ENCODE data around the gene GALNT12.

The GALNT12 gene

DNA sequence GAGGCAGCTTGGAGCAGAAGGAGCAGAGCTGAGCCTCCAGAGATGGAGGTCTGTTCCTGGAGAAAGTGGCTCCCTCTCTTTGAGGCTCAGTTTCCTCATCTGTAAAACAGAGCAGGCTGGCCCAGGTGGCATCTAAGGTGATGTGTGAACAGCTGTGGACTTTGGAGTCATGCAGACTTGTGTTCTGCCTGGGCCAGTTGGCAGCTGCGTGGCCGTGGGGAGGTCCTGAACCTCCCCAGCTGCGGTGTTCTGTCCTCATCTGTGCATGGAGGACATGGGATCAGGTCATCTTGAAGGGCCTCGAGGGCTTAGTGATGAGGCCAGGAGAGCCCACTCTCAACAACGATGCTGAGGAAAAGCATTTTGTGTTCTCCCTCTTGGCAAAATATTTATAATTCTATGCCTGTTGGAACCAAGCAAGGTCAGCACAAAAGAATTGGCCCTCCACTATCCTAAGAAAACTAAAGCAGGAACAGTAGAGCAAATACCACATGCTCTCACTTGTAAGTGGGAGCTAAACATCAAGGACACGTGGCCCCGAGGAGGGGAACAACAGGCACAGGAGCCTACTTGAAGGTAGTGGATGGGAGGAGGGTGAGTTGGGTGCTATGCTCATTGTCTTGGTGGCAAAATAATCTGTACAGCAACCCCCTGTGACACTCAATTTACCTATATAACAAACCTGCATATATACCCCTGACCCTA, 73.0 kb downstream of the GALNT12 start:
- no peak for DNase-seq (ENCODE audit: low read depth in 2 of 2)

DNA sequence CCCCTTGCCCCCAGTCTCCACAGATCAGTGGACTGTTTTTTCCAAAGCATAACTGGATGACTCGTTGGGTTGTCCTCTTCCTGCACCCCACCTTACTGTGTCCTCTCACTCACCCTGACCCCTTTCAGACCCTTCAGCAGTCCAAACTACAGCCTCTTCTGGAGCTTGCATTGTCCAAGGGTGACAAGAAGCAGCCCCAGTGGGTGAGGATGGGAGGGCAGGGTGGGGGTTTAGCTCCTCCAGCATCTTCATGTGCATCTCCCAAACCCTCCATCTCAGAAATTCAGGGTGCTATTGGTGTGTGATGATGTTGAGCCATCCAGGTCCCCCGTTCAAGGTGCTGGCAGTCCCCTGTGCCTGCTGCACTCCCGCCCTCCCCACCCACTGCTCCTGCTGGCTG, 73.9 kb downstream of the GALNT12 start:
- DNase-seq (ENCODE audit: low read depth in 2 of 2), result no peak

DNA sequence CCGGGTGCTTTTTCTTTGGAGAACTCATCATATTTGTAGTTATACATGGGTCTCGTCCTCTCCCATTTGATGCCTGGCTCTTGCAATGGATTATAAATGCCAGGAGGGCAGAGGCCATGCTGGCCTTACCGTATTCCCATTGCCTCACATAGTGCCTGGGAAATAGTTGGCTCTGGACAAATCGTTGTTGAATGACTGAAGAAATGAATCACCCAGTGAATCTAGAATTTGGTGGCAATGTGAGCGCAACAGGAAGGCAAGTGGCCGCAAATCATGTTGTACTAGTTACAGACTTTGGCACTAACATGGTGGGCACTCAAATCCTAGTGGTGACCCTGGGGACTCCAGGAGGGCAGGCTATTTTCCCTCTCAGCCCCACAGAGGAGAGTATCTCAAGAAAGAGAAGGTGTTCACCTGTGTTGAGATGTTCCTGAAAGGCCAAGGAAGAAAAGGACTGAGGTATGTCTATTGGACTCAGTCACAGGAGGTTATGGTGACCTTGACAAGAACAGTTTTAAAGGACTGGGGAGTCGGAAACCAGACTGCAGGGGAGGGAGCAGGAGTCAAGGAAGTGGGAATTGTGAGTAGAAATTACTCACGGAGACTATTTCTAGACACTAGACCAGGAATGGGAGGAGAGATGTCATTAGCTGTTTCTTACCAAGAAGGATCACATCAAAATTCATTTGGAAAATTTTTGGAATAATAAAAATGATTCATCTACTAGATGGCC, 74.5 kb downstream of the GALNT12 start:
- DNase-seq (ENCODE audit: low read depth in 2 of 2), result no peak

DNA sequence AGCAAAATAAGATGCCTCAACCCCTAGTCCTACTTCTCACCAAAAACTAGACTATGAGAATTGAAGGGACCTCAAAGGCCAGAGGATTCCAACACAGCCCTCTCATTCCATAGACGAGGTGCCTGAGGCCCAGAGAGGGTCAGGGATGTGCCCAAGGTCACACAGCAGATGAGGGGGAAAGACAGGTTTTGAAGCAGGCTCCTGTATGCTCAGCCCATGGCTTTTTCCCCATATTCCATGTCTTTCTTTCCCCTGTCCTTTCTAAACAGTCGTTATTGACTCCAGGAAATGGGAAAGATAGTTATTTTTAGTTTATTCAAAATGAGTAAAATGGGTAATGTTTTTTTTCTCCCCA, 75.1 kb downstream of the GALNT12 start:
- DNase-seq (ENCODE audit: low read depth in 2 of 2), result no peak

DNA sequence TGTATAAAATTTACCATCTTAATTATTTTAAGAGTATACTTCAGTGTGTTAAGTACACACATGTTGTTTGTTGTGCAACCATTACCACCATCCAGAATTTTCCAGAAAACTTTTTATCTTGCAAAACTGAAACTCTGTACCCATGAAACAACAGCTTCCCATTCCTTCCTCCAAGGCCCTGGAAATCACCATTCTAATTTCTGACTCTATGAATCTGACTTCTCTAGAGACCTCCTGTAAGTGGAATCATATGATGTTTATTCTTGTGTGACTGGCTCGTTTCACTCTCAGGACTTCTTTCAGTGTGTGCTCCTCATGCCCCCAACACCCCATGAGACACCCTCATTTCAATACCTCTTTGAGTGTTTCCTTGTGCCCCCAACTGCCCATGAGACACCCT, 75.8 kb downstream of the GALNT12 start:
- DNase-seq (ENCODE audit: low read depth in 2 of 2), result no peak

DNA sequence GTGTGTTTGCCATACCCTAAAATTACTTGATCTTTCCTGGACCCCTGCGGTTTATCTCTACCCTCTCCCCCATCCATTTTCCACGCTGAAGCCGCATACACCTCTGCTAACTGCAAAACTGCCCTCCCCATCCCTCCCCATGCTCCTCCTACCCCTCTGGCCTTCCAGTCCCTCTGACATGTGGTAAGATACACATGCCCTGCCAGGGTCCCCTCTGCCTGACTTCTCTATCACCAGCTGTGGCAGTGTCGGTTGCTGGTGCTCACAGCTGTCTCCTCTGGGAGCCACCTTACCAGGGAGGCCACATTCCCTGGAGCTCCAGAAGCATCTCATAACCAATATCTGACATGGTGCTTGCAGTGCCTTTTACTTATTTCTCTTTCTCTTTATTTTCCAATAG, 77.4 kb downstream of the GALNT12 start:
- no peak for DNase-seq (ENCODE audit: low read depth in 2 of 2)

DNA sequence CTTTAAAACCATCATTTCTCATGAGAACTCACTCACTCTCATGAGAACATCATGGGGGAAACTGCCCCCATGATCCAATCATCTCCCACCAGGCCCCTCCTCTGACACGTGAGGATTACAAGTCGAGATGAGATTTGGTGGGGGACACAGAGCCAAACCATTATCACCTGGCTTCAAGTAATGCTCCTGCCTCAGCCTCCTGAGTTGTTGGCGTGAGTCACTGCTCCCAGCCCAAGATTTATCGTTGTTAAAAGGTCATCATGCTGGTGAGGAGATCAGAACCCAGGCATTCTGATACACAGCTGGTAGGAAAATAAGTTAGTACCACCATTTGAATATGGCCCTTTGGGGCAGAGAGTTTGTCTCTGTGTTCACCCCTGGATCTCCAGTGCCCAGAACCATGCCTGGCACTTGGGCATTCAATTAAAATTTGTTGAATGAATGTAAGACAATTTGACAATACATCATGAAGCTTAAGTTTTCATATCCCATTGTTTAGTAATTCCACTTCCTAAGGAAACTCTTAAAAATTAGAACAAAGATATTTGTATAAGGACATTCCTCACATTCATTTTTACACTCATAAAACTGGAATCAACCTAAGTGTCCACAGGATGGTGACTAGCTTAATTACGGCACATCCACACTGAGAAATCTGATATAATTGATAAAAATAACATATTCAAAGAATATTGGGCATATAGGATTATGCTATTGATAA, 78.3 kb downstream of the GALNT12 start:
- no peak for DNase-seq (ENCODE audit: low read depth in 2 of 2)

DNA sequence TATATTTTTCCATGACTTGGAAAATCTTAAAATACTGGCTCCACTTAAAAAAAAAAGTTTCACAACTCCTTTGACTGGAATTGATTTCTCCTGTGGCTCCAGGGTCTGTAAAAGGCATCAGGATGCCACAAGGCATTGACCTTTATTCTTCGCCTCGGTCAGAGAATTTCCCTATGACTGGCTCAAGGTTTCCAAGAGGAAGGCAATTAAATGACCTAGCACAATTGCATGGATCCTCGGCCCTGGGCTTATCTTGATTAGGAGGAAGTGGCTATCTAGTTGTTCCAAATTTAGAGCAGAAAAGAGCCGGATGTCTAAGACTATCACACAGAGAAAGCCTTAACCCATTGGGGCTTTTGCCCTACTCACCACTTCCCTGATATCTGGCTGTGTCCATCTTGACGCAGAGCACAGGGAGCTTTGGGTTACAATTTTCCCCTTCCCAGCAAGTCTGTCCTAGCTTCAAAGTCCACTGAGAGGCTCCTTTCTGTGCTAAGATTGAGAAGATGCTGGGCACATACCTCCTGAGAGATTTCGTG, 79.3 kb downstream of the GALNT12 start:
- no peak for DNase-seq (ENCODE audit: low read depth in 2 of 2)

DNA sequence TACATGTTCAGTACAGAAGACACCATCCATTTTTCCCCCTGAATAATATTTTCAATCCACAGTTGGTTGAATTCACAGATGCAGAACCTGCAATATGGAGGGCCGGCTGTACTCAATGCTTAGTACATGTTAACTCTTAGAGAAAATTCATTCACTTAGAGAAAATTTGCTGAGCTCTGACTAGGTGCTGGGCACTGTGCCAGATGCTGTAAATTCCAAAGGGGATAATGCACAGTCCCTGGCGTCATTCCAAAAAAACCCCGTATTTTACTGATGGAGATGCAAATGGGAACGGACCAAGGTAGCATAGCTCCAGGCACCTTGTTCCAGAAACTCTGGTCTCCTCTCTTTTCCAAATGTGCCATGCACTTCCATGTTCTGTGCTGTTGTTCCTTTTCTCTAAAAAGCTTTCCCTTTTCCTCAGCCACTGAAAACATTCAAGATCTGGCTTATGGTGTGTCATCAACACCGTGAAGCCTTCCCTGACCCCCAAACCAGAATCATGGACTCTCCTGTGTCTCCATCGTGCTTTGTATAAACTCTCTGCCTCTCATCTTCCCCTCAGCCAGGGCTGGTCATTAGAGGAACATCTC, 80.5 kb downstream of the GALNT12 start:
- DNase-seq (ENCODE audit: low read depth in 2 of 2), result no peak

DNA sequence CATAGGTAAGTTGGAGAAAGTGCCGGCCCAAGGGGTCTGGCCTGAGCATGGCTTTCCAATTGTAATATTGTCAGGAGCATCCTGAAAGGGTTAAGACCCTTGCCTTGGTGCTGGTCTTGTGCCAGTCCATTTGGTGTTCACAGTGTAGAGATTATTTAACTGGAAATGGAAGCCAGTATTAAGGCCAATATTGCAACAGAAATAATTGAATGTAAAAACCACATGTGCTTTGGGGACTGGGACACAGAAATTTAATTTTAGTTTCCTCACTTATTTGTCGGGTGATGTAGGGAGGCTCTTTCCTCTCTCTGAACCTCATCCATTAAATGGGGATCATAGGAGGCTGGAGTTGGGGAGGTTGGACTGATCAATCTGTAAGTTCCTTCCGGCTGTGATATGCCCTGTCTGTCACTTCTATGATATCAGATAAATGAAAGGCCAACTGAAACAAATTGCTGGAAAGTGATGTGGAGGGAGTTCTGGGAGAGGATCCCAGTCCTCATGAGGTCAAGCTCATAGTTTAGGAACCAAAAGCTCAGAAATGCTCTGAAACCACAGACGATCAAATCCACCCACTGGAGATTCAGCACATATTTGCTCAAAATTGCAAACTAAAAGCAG, 81.4 kb downstream of the GALNT12 start:
- no peak for DNase-seq (ENCODE audit: low read depth in 2 of 2)

DNA sequence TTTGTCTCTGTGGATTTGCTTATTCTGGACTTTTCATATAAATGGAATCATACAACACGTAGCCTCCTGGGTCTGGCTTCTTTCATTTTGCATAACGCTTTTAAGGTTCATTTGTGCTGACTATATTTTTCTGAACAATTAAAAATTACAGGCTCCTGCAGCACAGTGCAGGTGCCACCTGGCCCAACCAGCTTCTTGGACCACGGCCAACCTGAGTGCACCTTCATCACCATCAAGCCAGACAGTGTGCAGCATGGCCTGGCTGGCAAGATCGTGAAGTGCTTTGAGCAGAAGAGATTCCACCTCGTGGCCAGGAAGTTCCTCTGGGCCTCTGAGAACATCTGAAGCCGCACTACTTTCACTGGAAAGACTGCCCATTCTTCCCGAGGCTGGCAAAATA, 82.8 kb downstream of the GALNT12 start:
- no peak for DNase-seq (ENCODE audit: low read depth in 2 of 2)

DNA sequence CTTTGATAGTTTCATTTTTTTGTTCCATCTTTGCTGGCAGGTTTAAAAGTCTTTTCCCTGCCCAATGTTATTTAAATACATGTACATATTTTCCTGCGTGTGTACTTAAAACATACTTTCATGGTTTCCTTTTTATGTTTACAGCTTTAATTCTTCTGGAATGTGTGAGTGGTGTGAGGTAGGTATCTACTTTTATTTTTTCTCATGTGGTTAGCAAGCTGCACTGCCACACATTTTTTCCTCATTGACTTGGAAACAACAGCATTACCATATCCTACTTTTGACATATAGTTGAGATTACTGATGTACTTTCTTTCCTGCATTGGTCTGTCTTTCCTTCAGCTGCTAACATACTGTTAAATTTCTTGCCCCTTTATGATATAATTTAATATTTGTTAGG, 84.8 kb downstream of the GALNT12 start:
- no peak for DNase-seq (ENCODE audit: low read depth in 2 of 2)

DNA sequence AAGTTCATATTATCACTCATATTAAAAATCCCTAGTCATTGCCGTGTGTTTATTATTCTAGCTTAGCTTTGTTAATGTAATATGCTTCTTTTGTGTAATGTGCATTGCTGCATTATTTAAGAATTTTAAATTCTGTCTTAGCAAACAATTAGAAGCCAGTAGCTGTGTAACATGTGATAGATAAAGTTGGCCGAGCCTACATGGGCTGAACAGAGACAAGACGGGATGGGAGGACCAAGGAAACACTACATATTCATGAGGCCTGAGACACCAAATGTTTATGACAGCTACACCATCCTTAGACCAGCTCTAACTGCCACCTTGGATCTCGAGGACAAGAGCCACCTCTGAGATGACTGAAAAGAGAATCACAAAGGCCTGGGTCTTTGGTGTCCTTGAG, 85.2 kb downstream of the GALNT12 start:
- no peak for DNase-seq (ENCODE audit: low read depth in 2 of 2)

DNA sequence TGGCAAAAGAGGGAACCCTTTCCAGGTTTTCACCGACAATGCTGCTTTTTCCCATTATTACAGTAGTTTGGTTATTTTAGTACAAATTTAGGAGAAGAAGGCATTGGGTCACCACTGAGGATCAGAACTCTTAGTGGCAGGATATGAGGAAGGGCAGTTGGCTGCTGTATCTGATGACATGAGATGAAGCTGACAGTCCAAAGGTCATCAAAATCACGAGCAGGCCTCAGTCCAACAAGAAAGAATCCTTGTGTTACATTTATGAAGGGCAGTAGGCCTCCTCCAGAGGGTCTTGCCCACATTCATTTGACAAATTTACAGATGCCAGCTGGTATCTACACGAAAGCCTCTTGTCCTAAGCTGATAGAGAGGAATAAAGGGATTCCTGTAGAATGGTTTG, 86.7 kb downstream of the GALNT12 start:
- DNase-seq (ENCODE audit: low read depth in 2 of 2), result no peak

DNA sequence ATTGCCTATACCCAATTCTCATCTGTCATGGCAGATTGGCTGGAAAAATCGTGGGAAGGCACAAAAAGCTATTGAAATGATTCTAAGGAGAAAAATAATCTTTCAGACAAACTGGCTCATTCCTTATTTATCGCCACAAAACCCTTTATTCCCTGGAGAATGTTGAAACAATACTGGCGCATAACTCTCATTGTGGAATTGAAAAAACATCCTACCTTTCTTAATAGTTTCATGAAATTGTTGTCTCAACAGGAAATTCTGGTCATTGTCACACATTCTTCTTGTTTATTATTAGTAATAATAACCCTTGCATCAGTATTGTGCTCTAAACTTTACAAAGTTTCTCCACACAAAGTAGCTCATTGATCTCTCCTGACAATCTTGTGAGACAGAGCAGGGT, 87.3 kb downstream of the GALNT12 start:
- DNase-seq (ENCODE audit: low read depth in 2 of 2), result no peak

DNA sequence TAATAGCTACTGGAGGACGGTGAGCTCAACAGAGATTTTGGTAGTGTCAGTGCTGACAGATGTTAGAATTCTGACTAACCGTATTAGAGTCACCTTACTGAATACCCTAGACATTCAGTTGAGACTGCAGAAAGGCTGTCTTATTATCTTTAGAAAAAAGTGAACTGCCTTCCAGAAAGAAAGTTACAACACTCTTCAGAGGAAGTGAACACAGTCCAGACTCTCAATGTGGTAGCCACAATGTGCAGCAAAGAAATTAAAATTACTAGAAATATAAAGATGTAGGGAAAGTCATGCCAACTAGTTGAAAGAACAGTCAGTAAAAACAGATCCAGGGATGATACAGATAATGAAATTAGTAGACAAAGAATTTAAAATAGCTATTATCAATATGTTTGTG, 89.2 kb downstream of the GALNT12 start:
- DNase-seq (ENCODE audit: low read depth in 2 of 2), result no peak

DNA sequence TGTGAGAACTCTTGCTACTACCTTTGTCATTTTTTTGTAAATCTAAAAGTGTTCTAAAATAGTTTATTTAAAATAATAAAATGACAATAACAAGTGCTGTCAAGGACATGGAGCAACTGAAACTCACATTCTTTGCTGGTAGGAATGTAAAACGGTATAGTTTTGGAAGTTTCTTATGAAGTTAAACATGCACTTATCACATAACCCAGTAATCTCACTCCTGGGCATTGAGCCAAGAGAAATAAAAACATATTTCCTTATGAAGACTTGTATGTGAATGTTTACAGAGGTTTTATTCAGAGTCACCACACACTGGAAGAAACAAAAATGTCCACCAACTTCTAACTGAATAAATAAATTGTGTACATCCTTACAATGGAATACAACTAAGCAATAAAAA, 90.3 kb downstream of the GALNT12 start:
- DNase-seq (ENCODE audit: low read depth in 2 of 2), result no peak

DNA sequence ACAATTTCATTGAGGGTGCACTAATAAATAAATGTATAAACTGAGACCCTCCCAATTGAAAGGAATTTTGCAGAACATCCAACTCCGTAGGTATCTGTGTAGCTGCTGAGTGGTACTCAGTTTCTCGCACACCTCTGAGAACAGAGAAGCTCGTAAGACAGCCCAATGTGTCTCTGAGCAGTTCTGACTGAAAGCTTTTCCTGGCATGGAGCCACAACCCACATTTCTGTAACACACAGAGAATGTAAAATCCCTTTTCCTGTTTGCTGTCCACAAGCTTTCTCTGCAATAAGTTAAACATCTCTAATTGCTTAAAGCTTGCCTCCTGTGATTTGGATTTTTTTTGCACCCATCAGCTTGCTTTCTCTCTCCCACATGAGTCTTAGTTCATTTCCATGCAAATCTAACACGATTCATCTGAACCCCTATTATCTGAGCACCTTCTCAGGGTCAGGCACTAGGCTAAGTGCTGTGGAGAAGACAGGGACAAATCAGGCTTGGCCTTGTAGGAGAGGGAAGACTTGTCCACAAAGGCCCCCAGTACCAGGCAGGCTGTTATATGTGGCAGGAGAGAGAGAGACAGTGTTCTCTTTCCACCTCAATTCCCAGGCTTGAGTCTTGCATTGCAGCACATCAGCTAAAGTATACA, 92.1 kb downstream of the GALNT12 start:
- DNase-seq (ENCODE audit: low read depth in 2 of 2), result no peak
